HG03095 (cell line): ENCODE measurements around the gene MYO5C.

Experiments used
- ATAC-seq: cut with Tn5 transposase; IDR thresholded peaks from one replicate; pipeline ENCODE4 v1.9.1; 2021; ENCODE audit warnings: moderate library complexity; ENCODE audit not compliant: unreplicated experiment

The MYO5C gene

GRCh38 chr15:52295421-52296001 lies at the start of gene MYO5C:
Gene MYO5C (minus strand): TSS chr15:52295804. CDS start chr15:52295636, 168 bp downstream.
- no peak for ATAC-seq

- ATAC-seq: no peak
Measured at GRCh38 chr15:52344592-52344991, 49.0 kb upstream of the MYO5C start.

GRCh38 chr15:52343831-52344230 lies 48.2 kb upstream of the MYO5C start:
- no peak for ATAC-seq

- no peak for ATAC-seq
Measured at GRCh38 chr15:52340093-52340492, 44.5 kb upstream of the MYO5C start.

- ATAC-seq: no peak
Measured at GRCh38 chr15:52338891-52339290, 43.3 kb upstream of the MYO5C start.

GRCh38 chr15:52338058-52338457 lies 42.5 kb upstream of the MYO5C start:
- ATAC-seq: no peak

- ATAC-seq: no peak
Measured at GRCh38 chr15:52337198-52337853, 41.7 kb upstream of the MYO5C start.

GRCh38 chr15:52336529-52336928 lies 40.9 kb upstream of the MYO5C start:
- no peak for ATAC-seq

- ATAC-seq: no peak
Measured at GRCh38 chr15:52334491-52335160, 39.0 kb upstream of the MYO5C start.

- peak; percentile 81 for ATAC-seq
Measured at GRCh38 chr15:52331490-52332240, 36.1 kb upstream of the MYO5C start.

GRCh38 chr15:52329987-52330386 lies 34.4 kb upstream of the MYO5C start:
- no peak for ATAC-seq

GRCh38 chr15:52329150-52329549 lies 33.5 kb upstream of the MYO5C start:
- no peak for ATAC-seq

- ATAC-seq: no peak
Measured at GRCh38 chr15:52328680-52329079, 33.1 kb upstream of the MYO5C start.

- ATAC-seq: no peak
Measured at GRCh38 chr15:52326756-52327155, 31.2 kb upstream of the MYO5C start.

- ATAC-seq: no peak
Measured at GRCh38 chr15:52324109-52324508, 28.5 kb upstream of the MYO5C start.

GRCh38 chr15:52318729-52319500 lies 23.3 kb upstream of the MYO5C start:
- no peak for ATAC-seq

- no peak for ATAC-seq
Measured at GRCh38 chr15:52317688-52318087, 22.1 kb upstream of the MYO5C start.

- no peak for ATAC-seq
Measured at GRCh38 chr15:52317022-52317421, 21.4 kb upstream of the MYO5C start.

GRCh38 chr15:52309154-52309548 lies 13.5 kb upstream of the MYO5C start:
- peak; percentile 55 for ATAC-seq

GRCh38 chr15:52308446-52309153 lies 13.0 kb upstream of the MYO5C start:
- ATAC-seq: peak; percentile 69
